ENCODE data around the gene HMMR. TPM values are rescaled to one million over a fixed set of nuclear protein-coding genes. Genes with fewer than 3 reads are reported as not detected.

Gene HMMR
- total and polyA plus RNA-seq, 2 donors (not counting 1 experiment from before 2014, with no cell fraction given) = 0.34 to 1.6 TPM

DNA sequence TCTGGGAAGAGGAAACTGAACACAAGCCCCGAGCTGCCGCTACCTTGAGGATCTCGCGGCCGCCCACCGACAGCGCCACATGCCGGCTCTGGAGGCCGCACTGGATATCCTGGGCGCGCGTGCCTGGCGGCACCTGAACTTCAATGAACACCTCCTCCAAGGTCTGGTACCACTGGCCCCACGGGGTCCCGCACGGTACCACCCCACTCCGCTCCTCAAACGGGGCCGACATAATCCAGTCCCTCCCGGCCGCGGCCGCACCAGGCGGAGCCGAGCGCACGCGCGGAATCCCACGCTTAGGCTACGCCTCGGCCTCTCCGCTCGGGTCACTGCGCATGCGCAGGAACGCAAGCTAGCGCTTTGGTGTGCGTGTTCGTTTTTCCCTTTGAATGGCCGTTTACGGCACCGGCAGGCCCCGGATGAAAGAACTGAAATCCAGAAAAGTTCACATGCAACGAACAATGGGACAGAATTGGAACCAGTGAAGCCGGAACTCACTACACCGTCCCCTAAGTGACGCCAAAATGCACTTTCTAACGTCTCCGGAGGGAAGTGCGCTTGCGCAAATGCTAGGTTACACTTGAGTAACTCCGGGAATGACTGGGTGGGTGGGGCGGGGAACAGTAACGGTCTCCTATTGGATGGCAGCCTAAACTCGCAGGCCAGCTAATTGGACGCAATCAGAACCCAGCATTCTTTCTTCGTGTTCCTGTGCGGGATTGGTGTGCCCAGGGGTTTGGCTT lies 442 bp upstream of the HMMR start, which contains the start of gene NUDCD2:
NUDCD2 (minus strand) TSS at position 284 of the 743 bp plus-strand sequence; CDS start at position 232, 52 bp downstream.
- peak within 1 kb of the TSS; percentile 91 for H3K4me3 Mint-ChIP-seq
- Histone ChIP-seq H3K4me2 (replicated peaks; ENCODE audit: low read depth, low read length, poor library complexity, severe bottlenecking) (peak within 1 kb of the TSS; percentile 88), H3K27ac (ENCODE audit: low read length in 2 of 2) (peak within 1 kb of the TSS; percentile 92), H3K9ac (ENCODE audit: low read length) (peak within 1 kb of the TSS; percentile 92), H3K4me1 (ENCODE audit: control insufficient read depth in 2 of 2, insufficient read depth in 2 of 2, low read length in 2 of 2) (peaks cover 17 to 32% of the 10 kb centered on the region in 2 donors), H3K27me3 (replicated peaks in 1 of 4; ENCODE audit: control extremely low read depth in 1 of 4, control insufficient read depth in 3 of 4, insufficient read depth in 4 of 4, low read length in 3 of 4) (no peaks in the 10 kb centered on the region), H3K4me3 (ENCODE audit: control extremely low read depth in 1 of 5, extremely low read depth in 1 of 5, insufficient read depth in 1 of 5, low read depth in 2 of 5, low read length in 4 of 5) (peak within 1 kb of the TSS; percentile 87 to 95 (median 90)), H3K79me2 (ENCODE audit: control insufficient read depth, insufficient read depth, low read length) (peaks cover 33% of the 10 kb centered on the region), H2AFZ (ENCODE audit: insufficient read depth, low read depth, low read length, poor library complexity, severe bottlenecking) (peak within 1 kb of the TSS; percentile 91), H3K36me3 (replicated peaks in 1 of 2; ENCODE audit: control extremely low read depth in 1 of 2, control insufficient read depth in 1 of 2, extremely low read depth in 1 of 2, insufficient read depth in 2 of 2, low read length in 1 of 2) (peaks cover 2 to 9% of the 10 kb centered on the region in 2 experiments), H4K20me1 (ENCODE audit: control insufficient read depth, insufficient read depth, low read length, poor library complexity, severe bottlenecking) (no peaks in the 10 kb centered on the region), H3K9me3 (ENCODE audit: control extremely low read depth in 1 of 3, control insufficient read depth in 2 of 3, insufficient read depth in 1 of 3, low read length in 2 of 3) (no peaks in the 10 kb centered on the region)
- H3K27me3 Mint-ChIP-seq = no peaks in the 10 kb centered on the region
- no peaks in the 10 kb centered on the region for H3K9me3 Mint-ChIP-seq (ENCODE audit: insufficient read depth)
- ChIA-PET POLR2A (interaction anchor here (1.2 to 4.4 kb wide), 5 partner anchors 22 to 455 kb away, joined by 3 to 40 read pairs (median 6); partner anchors contain the start of genes CCNG1 and MAT2B), CTCF (interaction anchor here (1.1 to 6.9 kb wide), 6 partner anchors 9 to 51 kb away, joined by 4 to 50 read pairs (median 24); partner anchors contain the start of genes CCNG1 and MAT2B)
- peak within 1 kb of the TSS; percentile 99 for H3K27ac Mint-ChIP-seq
- intact Hi-C loops (cut with micrococcal nuclease) = loop anchor here (1.0 to 5.0 kb wide), 4 partner anchors 23 to 456 kb away; partner anchors contain the start of genes CCNG1 and MAT2B
- peaks cover 33% of the 10 kb centered on the region for H3K4me1 Mint-ChIP-seq
- peak; percentile 98 for DNase-seq
- under 1% methylated on average over 57 of the region's 59 CpGs for WGBS (ENCODE audit: insufficient coverage)
- TF ChIP-seq, protein P1, sequence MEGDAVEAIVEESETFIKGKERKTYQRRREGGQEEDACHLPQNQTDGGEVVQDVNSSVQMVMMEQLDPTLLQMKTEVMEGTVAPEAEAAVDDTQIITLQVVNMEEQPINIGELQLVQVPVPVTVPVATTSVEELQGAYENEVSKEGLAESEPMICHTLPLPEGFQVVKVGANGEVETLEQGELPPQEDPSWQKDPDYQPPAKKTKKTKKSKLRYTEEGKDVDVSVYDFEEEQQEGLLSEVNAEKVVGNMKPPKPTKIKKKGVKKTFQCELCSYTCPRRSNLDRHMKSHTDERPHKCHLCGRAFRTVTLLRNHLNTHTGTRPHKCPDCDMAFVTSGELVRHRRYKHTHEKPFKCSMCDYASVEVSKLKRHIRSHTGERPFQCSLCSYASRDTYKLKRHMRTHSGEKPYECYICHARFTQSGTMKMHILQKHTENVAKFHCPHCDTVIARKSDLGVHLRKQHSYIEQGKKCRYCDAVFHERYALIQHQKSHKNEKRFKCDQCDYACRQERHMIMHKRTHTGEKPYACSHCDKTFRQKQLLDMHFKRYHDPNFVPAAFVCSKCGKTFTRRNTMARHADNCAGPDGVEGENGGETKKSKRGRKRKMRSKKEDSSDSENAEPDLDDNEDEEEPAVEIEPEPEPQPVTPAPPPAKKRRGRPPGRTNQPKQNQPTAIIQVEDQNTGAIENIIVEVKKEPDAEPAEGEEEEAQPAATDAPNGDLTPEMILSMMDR (IDR thresholded peaks at IDR 0.05) = peak; percentile 28
- no peak for TF ChIP-seq EZH2 (IDR thresholded peaks at IDR 0.05; ENCODE audit: borderline replicate concordance, insufficient read depth, low read depth, low read length, poor library complexity, severe bottlenecking)
- peak; percentile 87 for ATAC-seq (ENCODE audit: low read depth)

DNA sequence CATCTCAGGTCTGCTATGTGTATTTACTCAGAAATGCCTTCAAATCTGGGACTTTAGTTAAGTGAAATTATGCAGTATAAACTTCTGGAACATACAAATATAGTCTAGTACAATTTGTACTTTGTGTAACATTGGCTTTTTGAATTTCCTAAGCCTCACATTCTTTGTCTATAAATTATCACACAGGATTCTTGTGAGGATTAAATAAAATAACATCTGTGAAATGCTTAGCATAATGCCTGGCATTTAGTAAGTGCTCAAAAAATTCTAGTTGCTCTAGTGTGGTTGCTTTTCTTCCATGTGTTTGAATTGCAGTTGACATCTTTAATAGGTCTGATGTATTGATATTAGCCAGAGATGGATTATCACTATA lies 2.6 kb downstream of the HMMR start:
- no peaks in the 10 kb centered on the region for H3K9me3 ChIP-seq (ENCODE audit: control extremely low read depth in 1 of 3, control insufficient read depth in 2 of 3, insufficient read depth in 1 of 3, low read length in 2 of 3)
- TF ChIP-seq EZH2 (IDR thresholded peaks at IDR 0.05; ENCODE audit: borderline replicate concordance, insufficient read depth, low read depth, low read length, poor library complexity, severe bottlenecking) = no peak
- TF ChIP-seq, protein P1 (IDR thresholded peaks at IDR 0.05) = no peak
- intact Hi-C loops (cut with micrococcal nuclease) = loop anchor here (5.0 kb wide), 1 partner anchor 264 kb away; no protein-coding TSS in a partner anchor
- Mint-ChIP-seq H3K4me3 (no peak overlapping the region), H3K9me3 (ENCODE audit: insufficient read depth) (no peaks in the 10 kb centered on the region), H3K27me3 (no peaks in the 10 kb centered on the region), H3K4me1 (peaks cover 24% of the 10 kb centered on the region), H3K27ac (no peak overlapping the region)
- ATAC-seq (ENCODE audit: low read depth) = no peak
- H3K4me1 ChIP-seq (ENCODE audit: control insufficient read depth in 2 of 2, insufficient read depth in 2 of 2, low read length in 2 of 2) = peaks cover 17 to 30% of the 10 kb centered on the region in 2 donors
- no peaks in the 10 kb centered on the region for H4K20me1 ChIP-seq (ENCODE audit: control insufficient read depth, insufficient read depth, low read length, poor library complexity, severe bottlenecking)
- no peak overlapping the region for H3K27ac ChIP-seq (ENCODE audit: low read length in 2 of 2)
- no peaks in the 10 kb centered on the region for H3K27me3 ChIP-seq (replicated peaks in 1 of 4; ENCODE audit: control extremely low read depth in 1 of 4, control insufficient read depth in 3 of 4, insufficient read depth in 4 of 4, low read length in 3 of 4)
- ChIA-PET POLR2A (interaction anchor here (0.7 kb wide), 1 partner anchor 41 kb away, joined by 5 read pairs; no protein-coding TSS in a partner anchor), CTCF (interaction anchor here (6.1 to 6.4 kb wide), 2 partner anchors 10 to 41 kb away, joined by 37 to 50 read pairs; partner anchors contain the start of gene MAT2B)
- no peak for DNase-seq
- peaks cover 18% of the 10 kb centered on the region for H3K79me2 ChIP-seq (ENCODE audit: control insufficient read depth, insufficient read depth, low read length)
- no peak overlapping the region for H3K9ac ChIP-seq (ENCODE audit: low read length)
- no peaks in the 10 kb centered on the region for H3K36me3 ChIP-seq (replicated peaks in 1 of 2; ENCODE audit: control extremely low read depth in 1 of 2, control insufficient read depth in 1 of 2, extremely low read depth in 1 of 2, insufficient read depth in 2 of 2, low read length in 1 of 2)
- peak overlapping the region; percentile 34 for H2AFZ ChIP-seq (ENCODE audit: insufficient read depth, low read depth, low read length, poor library complexity, severe bottlenecking)
- no peak overlapping the region for H3K4me2 ChIP-seq (replicated peaks; ENCODE audit: low read depth, low read length, poor library complexity, severe bottlenecking)
- H3K4me3 ChIP-seq (ENCODE audit: control extremely low read depth in 1 of 5, extremely low read depth in 1 of 5, insufficient read depth in 1 of 5, low read depth in 2 of 5, low read length in 4 of 5) = no peak overlapping the region
